ENCODE measurements around the gene F12.

The F12 gene

GRCh38 chr5:177429248-177430040, 20.1 kb upstream of the F12 start:
- no peak for TF ChIP-seq ZNF70 (CRISPR knock-in tag; IDR thresholded peaks at IDR 0.05)
- ATAC-seq = no peak

- no peak for ATAC-seq
- no peak for TF ChIP-seq ZC3H10 (CRISPR knock-in tag; IDR thresholded peaks at IDR 0.05)
Measured at GRCh38 chr5:177428574-177429217, 19.3 kb upstream of the F12 start.

GRCh38 chr5:177427919-177428573, 18.7 kb upstream of the F12 start:
- ATAC-seq = no peak
- no peak for TF ChIP-seq OSR1 (CRISPR knock-in tag; IDR thresholded peaks at IDR 0.05)
- TF ChIP-seq PATZ1 (CRISPR knock-in tag; IDR thresholded peaks at IDR 0.05; ENCODE audit: borderline replicate concordance) = no peak
- no peak for TF ChIP-seq TCF4 (CRISPR knock-in tag; IDR thresholded peaks at IDR 0.05; ENCODE audit: borderline replicate concordance)
- TF ChIP-seq BACH2 (CRISPR knock-in tag; IDR thresholded peaks at IDR 0.05; ENCODE audit: borderline replicate concordance) = no peak
- no peak for TF ChIP-seq ISL1 (CRISPR knock-in tag; IDR thresholded peaks at IDR 0.05)
- TF ChIP-seq CSDC2 (CRISPR knock-in tag; IDR thresholded peaks at IDR 0.05) = no peak

- no peak for ATAC-seq
Measured at GRCh38 chr5:177427211-177427822, 18.0 kb upstream of the F12 start.

GRCh38 chr5:177426566-177427210, 17.3 kb upstream of the F12 start, which contains the start of gene GRK6:
Gene GRK6, plus strand, starts transcription at chr5:177426676. Its CDS starts 170 bp downstream, at chr5:177426846.
- ATAC-seq = peak; percentile 0
- TF ChIP-seq TOX (CRISPR knock-in tag; IDR thresholded peaks at IDR 0.05; ENCODE audit: borderline replicate concordance) (no peak), ESRRG (CRISPR knock-in tag; IDR thresholded peaks at IDR 0.05) (no peak), ZNF8 (CRISPR knock-in tag; IDR thresholded peaks at IDR 0.05) (no peak), GLIS3 (CRISPR knock-in tag; IDR thresholded peaks at IDR 0.05) (no peak), SNAI2 (CRISPR knock-in tag; IDR thresholded peaks at IDR 0.05) (no peak), OSR1 (CRISPR knock-in tag; IDR thresholded peaks at IDR 0.05) (no peak), ARNTL (CRISPR knock-in tag; IDR thresholded peaks at IDR 0.05; ENCODE audit: borderline replicate concordance, low read depth) (no peak), CSDC2 (CRISPR knock-in tag; IDR thresholded peaks at IDR 0.05) (no peak), ZNF70 (CRISPR knock-in tag; IDR thresholded peaks at IDR 0.05) (no peak), PATZ1 (CRISPR knock-in tag; IDR thresholded peaks at IDR 0.05; ENCODE audit: borderline replicate concordance) (no peak), ZC3H10 (CRISPR knock-in tag; IDR thresholded peaks at IDR 0.05) (no peak), PPARA (CRISPR knock-in tag; IDR thresholded peaks at IDR 0.05; ENCODE audit: borderline replicate concordance) (no peak), BACH2 (CRISPR knock-in tag; IDR thresholded peaks at IDR 0.05; ENCODE audit: borderline replicate concordance) (no peak), RARB (CRISPR knock-in tag; IDR thresholded peaks at IDR 0.05) (no peak), CSRNP3 (CRISPR knock-in tag; IDR thresholded peaks at IDR 0.05) (no peak), TSHZ2 (CRISPR knock-in tag; IDR thresholded peaks at IDR 0.05) (no peak), TCF4 (CRISPR knock-in tag; IDR thresholded peaks at IDR 0.05; ENCODE audit: borderline replicate concordance) (no peak), POU6F1 (CRISPR knock-in tag; IDR thresholded peaks at IDR 0.05; ENCODE audit: borderline replicate concordance, low read depth) (no peak)

More at GRCh38 chr5:177427211-177427822, 18.0 kb upstream of the F12 start:
- TF ChIP-seq PPARA (CRISPR knock-in tag; IDR thresholded peaks at IDR 0.05; ENCODE audit: borderline replicate concordance) = no peak

Measured in SK-N-SH treated with all-trans-retinoic acid at 6 μM for 48 hours (cell line).